PC-3 (cell line): ENCODE measurements around the gene ZNF467. TPM values are rescaled to one million over a fixed set of nuclear protein-coding genes. Genes with fewer than 3 reads are reported as not detected.

ENCODE experiments used
- ATAC-seq: fragments of 200-7000 bp; cut with Tn5 transposase; 2 replicates; pipeline ENCODE4 v1.9.1; 2020; ENCODE audit warnings: mild to moderate bottlenecking, moderate library complexity
- BruUV-seq: library from RNA; stranded (reverse); fragments of 400-500 nt; replicated peaks from 2 replicates; lab custom pipeline; 2021; lab: Mats Ljungman, UMichigan
- CTCF ChIA-PET: fragments of 300-600 bp; sonication (Branson Sonifier 250); formaldehyde crosslinking; loops from one replicate; lab custom pipeline; 2022; ENCODE audit warnings: antibody characterized with exemption; lab: Charles Lee
- POLR2A ChIA-PET: fragments of 300-600 bp; sonication (Branson Sonifier 250); formaldehyde crosslinking; loops from one replicate; lab custom pipeline; 2022; ENCODE audit warnings: antibody characterized with exemption; ENCODE audit not compliant: unreplicated experiment; lab: Charles Lee
- DNase-seq: peaks from one replicate; pipeline ENCODE4 v3.0.0-alpha.2; 2015
- H2AFZ ChIP-seq: fragments of 300-600 bp; sonication (generic); 2 replicates; pipeline ENCODE4 v1.6.0; 2016; ENCODE audit warnings: antibody characterized with exemption, low read length
- H3F3A ChIP-seq: fragments of 300-600 bp; sonication (generic); one replicate; pipeline ENCODE4 v1.6.0; 2017; ENCODE audit warnings: antibody characterized with exemption, low read length, control low read depth, mild to moderate bottlenecking; ENCODE audit not compliant: unreplicated experiment
- H3K27ac ChIP-seq: fragments of 300-600 bp; sonication (generic); 2 replicates; pipeline ENCODE4 v1.5.1; 2016; ENCODE audit warnings: mild to moderate bottlenecking, low read length
- H3K27me3 ChIP-seq: fragments of 300-600 bp; sonication (generic); 2 replicates; pipeline ENCODE4 v1.6.1; 2016; ENCODE audit warnings: low read length, mixed read lengths
- H3K36me3 ChIP-seq: fragments of 300-600 bp; sonication (generic); 2 replicates; pipeline ENCODE4 v1.6.1; 2016; ENCODE audit warnings: low read depth, mixed run types, low read length, mixed read lengths
- H3K4me1 ChIP-seq: fragments of 300-600 bp; sonication (generic); 2 replicates; pipeline ENCODE4 v1.5.1; 2016; ENCODE audit warnings: low read length; ENCODE audit not compliant: insufficient read depth
- H3K4me2 ChIP-seq: fragments of 300-600 bp; sonication (generic); 2 replicates; pipeline ENCODE4 v1.6.0; 2016; ENCODE audit warnings: low read length
- H3K4me3 ChIP-seq: fragments of 300-600 bp; sonication (generic); 2 replicates; pipeline ENCODE4 v1.5.1; 2016; ENCODE audit warnings: mild to moderate bottlenecking, low read length, mixed read lengths
- H3K79me2 ChIP-seq: fragments of 300-600 bp; sonication (generic); 2 replicates; pipeline ENCODE4 v1.6.1; 2017; ENCODE audit warnings: low read length, mixed read lengths
- H3K9ac ChIP-seq: fragments of 300-600 bp; sonication (generic); 2 replicates; pipeline ENCODE4 v1.6.0; 2016; ENCODE audit warnings: mild to moderate bottlenecking, low read length
- H3K9me2 ChIP-seq: fragments of 300-600 bp; sonication (generic); replicated peaks from 2 replicates; pipeline ENCODE4 v1.6.1; 2016; ENCODE audit warnings: mixed run types, low read length, mixed read lengths
- H3K9me3 ChIP-seq: fragments of 300-600 bp; sonication (generic); 2 replicates; pipeline ENCODE4 v1.6.1; 2016; ENCODE audit warnings: low read length, mixed read lengths
- H4K20me1 ChIP-seq: fragments of 300-600 bp; sonication (generic); 2 replicates; pipeline ENCODE4 v1.6.1; 2016; ENCODE audit warnings: low read length, mixed read lengths
- EZH2 ChIP-seq: fragments of 300-600 bp; sonication (generic); IDR thresholded peaks from one replicate; pipeline ENCODE4 v1.6.1; 2017; ENCODE audit warnings: antibody characterized with exemption, mild to moderate bottlenecking, low read length; ENCODE audit not compliant: unreplicated experiment
- EZH2phosphoT487 ChIP-seq: fragments of 300-600 bp; sonication (generic); IDR thresholded peaks from 2 replicates; pipeline ENCODE4 v1.6.1; 2018; ENCODE audit warnings: mild to moderate bottlenecking, antibody characterized with exemption, low read length, borderline replicate concordance
- intact Hi-C: fragments of 100-400 bp; cut with micrococcal nuclease; formaldehyde crosslinking; loops from 2 replicates; pipeline ENCODE4 v1.9.0; 2023
- total RNA-seq: library from RNA; depleted of rRNA; stranded (reverse); fragments of >200 nt; gene quantifications from 2 replicates; pipeline ENCODE4 v1.2.3, GENCODE V29; 2014
- TF ChIP-seq, protein P1 (sequence below): fragments of 300-600 bp; sonication (generic); conservative IDR thresholded peaks from 2 replicates; pipeline ENCODE4 v1.5.1; 2017; ENCODE audit warnings: antibody characterized with exemption, low read depth, mild to moderate bottlenecking, low read length

Gene ZNF467
- total RNA-seq, 1 experiment from 2014 or later, result 6.3 TPM

DNA sequence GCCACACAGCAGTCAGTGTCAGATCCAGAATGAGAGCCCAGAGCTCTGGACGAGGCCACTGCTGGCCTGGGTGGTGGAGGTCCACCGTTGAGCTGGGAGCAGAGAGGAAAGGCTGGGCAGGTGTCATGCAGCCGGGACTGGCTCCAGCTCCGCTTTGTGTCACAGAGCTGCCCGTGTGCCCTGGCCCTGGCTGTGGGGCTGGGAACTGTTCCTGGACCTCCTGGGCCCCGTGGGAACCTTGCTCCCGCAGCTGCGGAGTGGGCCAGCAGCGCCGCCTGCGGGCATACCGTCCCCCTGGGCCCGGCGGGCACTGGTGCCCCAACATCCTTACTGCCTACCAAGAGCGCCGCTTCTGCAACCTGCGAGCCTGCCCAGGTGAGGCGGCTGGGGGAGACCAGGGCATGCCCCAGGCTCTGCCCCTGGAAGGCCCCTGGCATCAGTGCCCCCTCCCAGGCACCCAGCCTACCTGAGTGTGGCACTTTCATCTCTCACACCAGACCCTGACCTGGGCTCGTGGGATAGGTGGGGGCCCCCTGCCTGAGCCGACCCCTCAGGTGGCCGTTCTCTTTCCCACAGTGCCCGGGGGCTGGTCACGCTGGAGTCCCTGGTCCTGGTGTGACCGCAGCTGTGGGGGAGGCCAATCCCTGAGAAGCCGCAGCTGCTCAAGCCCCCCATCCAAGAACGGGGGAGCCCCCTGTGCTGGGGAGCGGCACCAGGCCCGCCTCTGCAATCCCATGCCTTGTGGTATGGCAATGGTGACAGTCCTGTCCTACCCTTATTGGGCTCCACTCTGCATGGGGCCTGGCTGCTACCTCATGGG, 46.0 kb upstream of the ZNF467 start:
- CTCF ChIA-PET, result no interaction called here
- no TSS peak for BruUV-seq

DNA sequence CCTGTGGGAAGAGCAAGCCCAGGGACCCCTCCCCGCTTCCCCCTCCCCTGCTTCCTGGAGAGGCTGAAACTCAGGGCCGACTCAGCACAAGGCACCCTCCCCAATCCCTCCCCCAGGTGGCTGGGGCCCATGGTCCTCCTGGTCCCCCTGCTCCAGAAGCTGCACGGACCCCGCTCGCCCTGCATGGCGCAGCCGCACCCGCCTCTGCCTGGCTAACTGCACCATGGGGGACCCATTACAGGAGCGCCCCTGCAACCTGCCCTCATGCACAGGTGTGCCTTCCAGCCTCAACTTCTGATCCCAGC, 45.1 kb upstream of the ZNF467 start:
- BruUV-seq, result no TSS peak
- no peaks in the 10 kb centered on the region for H3K79me2 ChIP-seq
- intact Hi-C loops, result no loop called here
- H2AFZ ChIP-seq, result no peak overlapping the region
- H3K9me2 ChIP-seq, result no peaks in the 10 kb centered on the region
- TF ChIP-seq, protein P1, sequence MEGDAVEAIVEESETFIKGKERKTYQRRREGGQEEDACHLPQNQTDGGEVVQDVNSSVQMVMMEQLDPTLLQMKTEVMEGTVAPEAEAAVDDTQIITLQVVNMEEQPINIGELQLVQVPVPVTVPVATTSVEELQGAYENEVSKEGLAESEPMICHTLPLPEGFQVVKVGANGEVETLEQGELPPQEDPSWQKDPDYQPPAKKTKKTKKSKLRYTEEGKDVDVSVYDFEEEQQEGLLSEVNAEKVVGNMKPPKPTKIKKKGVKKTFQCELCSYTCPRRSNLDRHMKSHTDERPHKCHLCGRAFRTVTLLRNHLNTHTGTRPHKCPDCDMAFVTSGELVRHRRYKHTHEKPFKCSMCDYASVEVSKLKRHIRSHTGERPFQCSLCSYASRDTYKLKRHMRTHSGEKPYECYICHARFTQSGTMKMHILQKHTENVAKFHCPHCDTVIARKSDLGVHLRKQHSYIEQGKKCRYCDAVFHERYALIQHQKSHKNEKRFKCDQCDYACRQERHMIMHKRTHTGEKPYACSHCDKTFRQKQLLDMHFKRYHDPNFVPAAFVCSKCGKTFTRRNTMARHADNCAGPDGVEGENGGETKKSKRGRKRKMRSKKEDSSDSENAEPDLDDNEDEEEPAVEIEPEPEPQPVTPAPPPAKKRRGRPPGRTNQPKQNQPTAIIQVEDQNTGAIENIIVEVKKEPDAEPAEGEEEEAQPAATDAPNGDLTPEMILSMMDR, result no peak
- TF ChIP-seq EZH2phosphoT487, result no peak
- TF ChIP-seq EZH2, result no peak
- H3K4me1 ChIP-seq, result no peaks in the 10 kb centered on the region
- no peak overlapping the region for H3K9ac ChIP-seq
- no peak overlapping the region for H3K27ac ChIP-seq
- CTCF ChIA-PET, result no interaction called here
- H4K20me1 ChIP-seq, result no peaks in the 10 kb centered on the region
- H3K27me3 ChIP-seq, result no peaks in the 10 kb centered on the region
- H3K4me2 ChIP-seq, result no peak overlapping the region
- H3K4me3 ChIP-seq, result no peak overlapping the region
- POLR2A ChIA-PET, result no interaction called here
- DNase-seq (no peak), ATAC-seq (no peak)
- H3K9me3 ChIP-seq, result no peaks in the 10 kb centered on the region
- no peaks in the 10 kb centered on the region for H3F3A ChIP-seq
- no peaks in the 10 kb centered on the region for H3K36me3 ChIP-seq

More for the DNA sequence above, 46.0 kb upstream of the ZNF467 start:
- intact Hi-C loops, result no loop called here
- no peaks in the 10 kb centered on the region for H4K20me1 ChIP-seq
- H2AFZ ChIP-seq, result no peak overlapping the region
- H3K9me2 ChIP-seq, result no peaks in the 10 kb centered on the region
- no peaks in the 10 kb centered on the region for H3K36me3 ChIP-seq
- H3K9me3 ChIP-seq, result no peaks in the 10 kb centered on the region
- no peaks in the 10 kb centered on the region for H3K27me3 ChIP-seq
- TF ChIP-seq EZH2phosphoT487, result no peak
- TF ChIP-seq, protein P1, result no peak
- no peak for TF ChIP-seq EZH2
- H3K4me1 ChIP-seq, result no peaks in the 10 kb centered on the region
- H3K27ac ChIP-seq, result no peak overlapping the region
- H3K79me2 ChIP-seq, result no peaks in the 10 kb centered on the region
- no peak overlapping the region for H3K4me2 ChIP-seq
- DNase-seq, result no peak
- POLR2A ChIA-PET, result no interaction called here
- no peak for ATAC-seq
- no peak overlapping the region for H3K9ac ChIP-seq
- no peaks in the 10 kb centered on the region for H3F3A ChIP-seq
- H3K4me3 ChIP-seq, result no peak overlapping the region

DNA sequence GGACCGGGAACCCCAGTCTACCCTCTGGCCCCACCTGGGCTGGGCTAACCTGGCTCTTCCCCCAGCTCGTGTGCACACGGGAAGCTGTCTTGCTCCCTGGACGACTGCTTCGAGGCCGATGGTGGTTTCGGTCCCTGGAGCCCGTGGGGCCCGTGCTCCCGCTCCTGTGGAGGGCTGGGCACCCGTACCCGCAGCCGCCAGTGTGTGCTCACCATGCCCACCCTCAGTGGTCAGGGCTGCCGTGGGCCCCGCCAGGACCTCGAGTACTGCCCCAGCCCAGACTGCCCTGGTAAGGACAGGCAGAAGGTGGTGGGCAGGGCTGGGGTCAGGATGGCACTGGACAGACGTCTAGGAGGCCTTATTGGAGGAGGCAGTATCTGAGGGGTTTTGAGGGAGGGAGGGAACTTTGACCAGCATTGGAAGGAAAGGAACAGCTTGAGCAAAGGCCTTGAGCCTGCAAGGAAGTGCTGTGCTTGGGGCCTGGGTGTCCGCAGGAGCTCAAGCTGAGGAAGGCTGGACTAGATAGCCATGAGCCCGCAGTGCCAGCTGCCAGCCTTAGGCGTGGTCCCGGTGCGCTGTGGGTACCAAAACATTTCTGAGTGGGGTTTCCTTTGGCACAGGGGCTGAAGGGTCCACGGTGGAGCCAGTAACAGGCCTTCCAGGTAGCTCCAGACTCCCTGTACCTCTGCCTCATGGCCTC, 44.6 kb upstream of the ZNF467 start:
- no peaks in the 10 kb centered on the region for H3K9me3 ChIP-seq
- no peaks in the 10 kb centered on the region for H3K9me2 ChIP-seq
- no peak for ATAC-seq
- H3K27me3 ChIP-seq, result no peaks in the 10 kb centered on the region
- no peaks in the 10 kb centered on the region for H3K4me1 ChIP-seq
- H3K4me3 ChIP-seq, result no peak overlapping the region
- no peak overlapping the region for H3K27ac ChIP-seq
- BruUV-seq, result no TSS peak
- no peaks in the 10 kb centered on the region for H3K79me2 ChIP-seq
- no peaks in the 10 kb centered on the region for H4K20me1 ChIP-seq
- ChIA-PET CTCF (no interaction called here), POLR2A (no interaction called here)
- no peaks in the 10 kb centered on the region for H3F3A ChIP-seq
- no peak overlapping the region for H3K9ac ChIP-seq
- H3K4me2 ChIP-seq, result no peak overlapping the region
- DNase-seq, result no peak
- no peak overlapping the region for H2AFZ ChIP-seq
- intact Hi-C loops, result no loop called here
- no peak for TF ChIP-seq EZH2phosphoT487
- no peaks in the 10 kb centered on the region for H3K36me3 ChIP-seq
